GM15510 (cell line): ENCODE measurements around the gene LRRC2.

Experiments
- POLR2A ChIP-seq: IDR thresholded peaks from 3 replicates; pipeline ENCODE4 v1.6.1; 2011; ENCODE audit warnings: borderline replicate concordance; ENCODE audit not compliant: insufficient read length; ENCODE audit errors: extremely low read depth

LRRC2 gene

GRCh38 chr3:46521096-46521495 lies 45.0 kb downstream of the LRRC2 start:
- no peak for TF ChIP-seq POLR2A

GRCh38 chr3:46520531-46520930 lies 45.6 kb downstream of the LRRC2 start:
- TF ChIP-seq POLR2A, result no peak

- no peak for TF ChIP-seq POLR2A
Measured at GRCh38 chr3:46519952-46520351, 46.1 kb downstream of the LRRC2 start.

- no peak for TF ChIP-seq POLR2A
Measured at GRCh38 chr3:46517784-46518181, 48.3 kb downstream of the LRRC2 start.

- no peak for TF ChIP-seq POLR2A
Measured at GRCh38 chr3:46517016-46517783, 48.9 kb downstream of the LRRC2 start.

GRCh38 chr3:46516521-46516920 lies 49.6 kb downstream of the LRRC2 start:
- no peak for TF ChIP-seq POLR2A

- TF ChIP-seq POLR2A, result no peak
Measured at GRCh38 chr3:46512191-46512749, 53.8 kb downstream of the LRRC2 start.

- TF ChIP-seq POLR2A, result no peak
Measured at GRCh38 chr3:46509661-46510187, 56.4 kb downstream of the LRRC2 start.

- TF ChIP-seq POLR2A, result no peak
Measured at GRCh38 chr3:46508850-46509591, 57.1 kb downstream of the LRRC2 start.

GRCh38 chr3:46506526-46506925 lies 59.6 kb downstream of the LRRC2 start:
- no peak for TF ChIP-seq POLR2A

GRCh38 chr3:46505953-46506352 lies 60.1 kb downstream of the LRRC2 start:
- TF ChIP-seq POLR2A, result no peak

- TF ChIP-seq POLR2A, result no peak
Measured at GRCh38 chr3:46504789-46505188, 61.3 kb downstream of the LRRC2 start.

- TF ChIP-seq POLR2A, result no peak
Measured at GRCh38 chr3:46503200-46503874, 62.8 kb downstream of the LRRC2 start.

- TF ChIP-seq POLR2A, result no peak
Measured at GRCh38 chr3:46501702-46502101, 64.4 kb downstream of the LRRC2 start.
